K562 (cell line): Measurements from ENCODE around the gene PMM1. TPM values are rescaled to one million over a fixed set of nuclear protein-coding genes. Genes with fewer than 3 reads are reported as not detected.

ENCODE experiments used
- ADNP ChIP-seq: fragments of 200-800 bp; sonication (Bioruptor generic); IDR thresholded peaks from 2 replicates; pipeline ENCODE4 v1.6.1; 2016; ENCODE audit warnings: missing genetic modification characterization, missing compliant biosample characterization
- ATF1 ChIP-seq, 2 experiments: fragments of 450-650 bp in 1 of 2; IDR thresholded peaks; 2 replicates each; pipeline ENCODE4 v1.6.1; 2016; ENCODE audit warnings: missing compliant biosample characterization in 1 of 2, missing genetic modification characterization in 1 of 2
- CC2D1A ChIP-seq: fragments of 450-650 bp; IDR thresholded peaks from 2 replicates; pipeline ENCODE4 v1.6.1; 2017; ENCODE audit warnings: mild to moderate bottlenecking
- EP400 ChIP-seq: fragments of 450-650 bp; IDR thresholded peaks from 2 replicates; pipeline ENCODE4 v1.6.1; 2017; ENCODE audit warnings: antibody characterized with exemption, mild to moderate bottlenecking, moderate library complexity
- FOXA3 ChIP-seq, 2 experiments: fragments of 450-650 bp in 1 of 2; sonication (generic) in 1 of 2; formaldehyde crosslinking; IDR thresholded peaks in 1 of 2; conservative IDR thresholded peaks in 1 of 2; 2 replicates each; pipeline versions ENCODE4 v1.4.0 to v1.8.0; 2020 to 2022; ENCODE audit warnings: mild to moderate bottlenecking in 2 of 2, missing genetic modification reagents in 1 of 2
- KDM1A ChIP-seq, 2 experiments: fragments of 450-650 bp; IDR thresholded peaks; 2 replicates each; pipeline ENCODE4 v1.6.1; 2016; ENCODE audit warnings: mild to moderate bottlenecking in 2 of 2
- MYBL2 ChIP-seq, 2 experiments: fragments of 450-650 bp in 1 of 2; sonication (generic) in 1 of 2; formaldehyde crosslinking in 1 of 2; IDR thresholded peaks; 2 replicates each; pipeline versions ENCODE4 v1.6.1 to v1.8.1; 2017 to 2022; ENCODE audit warnings: borderline replicate concordance in 1 of 2, inconsistent platforms in 1 of 2, low read depth in 1 of 2, mild to moderate bottlenecking in 1 of 2, missing genetic modification reagents in 1 of 2, moderate library complexity in 1 of 2
- RBFOX2 ChIP-seq: fragments of 200-400 bp; formaldehyde crosslinking; IDR thresholded peaks from 2 replicates; pipeline ENCODE4 v1.6.1; 2017; ENCODE audit warnings: low read depth, mild to moderate bottlenecking, low read length, moderate library complexity
- SMARCA4 ChIP-seq: fragments of 450-650 bp; IDR thresholded peaks from 2 replicates; pipeline ENCODE4 v1.6.1; 2016
- XRCC4 ChIP-seq: IDR thresholded peaks from one replicate; pipeline ENCODE4 v1.6.1; 2011; ENCODE audit not compliant: insufficient read depth, insufficient read length; ENCODE audit errors: extremely low read depth
- ZNF431 ChIP-seq: sonication (generic); formaldehyde crosslinking; IDR thresholded peaks from 2 replicates; pipeline ENCODE4 v1.8.0; 2022; ENCODE audit warnings: mild to moderate bottlenecking, missing genetic modification reagents
- ZNF644 ChIP-seq: fragments of 200-800 bp; sonication (Bioruptor generic); IDR thresholded peaks from 2 replicates; pipeline ENCODE4 v1.6.1; 2016; ENCODE audit warnings: low read depth, missing genetic modification characterization, missing compliant biosample characterization
- ZNF778 ChIP-seq: fragments of 450-650 bp; formaldehyde crosslinking; IDR thresholded peaks from 2 replicates; pipeline ENCODE4 v1.4.0; 2020; ENCODE audit warnings: mild to moderate bottlenecking, moderate library complexity
- polyA plus RNA-seq, 8 experiments: library from polyadenylated mRNA; depleted of rRNA in 4 of 8; stranded (reverse) in 5 of 8; unstranded in 3 of 8; fragments of >200 nt; fragmentation: Nextera tagmentation in 2 of 8; fragmentation: Illumina TruSeq in 1 of 8; extraction: Ambion mirVana in 2 of 8; extraction: Trizol in 1 of 8; gene quantifications; 2 replicates each; pipeline versions ENCODE4 v1.2.1 to v1.2.3, GENCODE V29; 2011 to 2014; ENCODE audit warnings: inconsistent platforms in 1 of 8, missing spikeins in 1 of 8
- total RNA-seq, 7 experiments: library from RNA; depleted of rRNA in 6 of 7; stranded (reverse); fragments of >200 nt in 6 of 7; fragmentation: Illumina TruSeq in 2 of 7; extraction: Trizol in 2 of 7; gene quantifications; 2 replicates each; pipeline versions ENCODE4 v1.2.1 to v1.2.3, GENCODE V29; 2011 to 2021; ENCODE audit warnings: low replicate concordance in 1 of 7
- TF ChIP-seq, protein P1 (sequence below): fragments of 150-350 bp; IDR thresholded peaks from 2 replicates; pipeline ENCODE4 v1.6.1; 2014; ENCODE audit warnings: low read depth, mild to moderate bottlenecking, low read length, borderline replicate concordance
- TF ChIP-seq, protein P2 (sequence below), 3 experiments: fragments of 200-800 bp in 1 of 3; fragments of 250-450 bp in 1 of 3; fragments of 450-650 bp in 1 of 3; sonication (Bioruptor Pico) in 1 of 3; sonication (Bioruptor generic) in 1 of 3; formaldehyde crosslinking in 1 of 3; IDR thresholded peaks; 2 replicates each; pipeline versions ENCODE4 v1.6.1 to v1.8.0; 2016 to 2022; ENCODE audit warnings: mild to moderate bottlenecking in 2 of 3, missing genetic modification characterization in 2 of 3, missing compliant biosample characterization in 1 of 3, moderate library complexity in 1 of 3
- TF ChIP-seq, protein P3 (sequence below): sonication (generic); formaldehyde crosslinking; IDR thresholded peaks from 2 replicates; pipeline ENCODE4 v1.8.1; 2022; ENCODE audit warnings: missing genetic modification reagents
- TF ChIP-seq, protein P4 (sequence below): sonication (generic); formaldehyde crosslinking; IDR thresholded peaks from 2 replicates; pipeline ENCODE4 v1.8.0; 2022; ENCODE audit warnings: mild to moderate bottlenecking, missing genetic modification reagents

The PMM1 gene
- total and polyA plus RNA-seq, 9 of the 15 experiments (the other 6 are each of a cell fraction or from before 2014, with no cell fraction given): 10.2 to 31.7 (median 20.3) TPM

DNA sequence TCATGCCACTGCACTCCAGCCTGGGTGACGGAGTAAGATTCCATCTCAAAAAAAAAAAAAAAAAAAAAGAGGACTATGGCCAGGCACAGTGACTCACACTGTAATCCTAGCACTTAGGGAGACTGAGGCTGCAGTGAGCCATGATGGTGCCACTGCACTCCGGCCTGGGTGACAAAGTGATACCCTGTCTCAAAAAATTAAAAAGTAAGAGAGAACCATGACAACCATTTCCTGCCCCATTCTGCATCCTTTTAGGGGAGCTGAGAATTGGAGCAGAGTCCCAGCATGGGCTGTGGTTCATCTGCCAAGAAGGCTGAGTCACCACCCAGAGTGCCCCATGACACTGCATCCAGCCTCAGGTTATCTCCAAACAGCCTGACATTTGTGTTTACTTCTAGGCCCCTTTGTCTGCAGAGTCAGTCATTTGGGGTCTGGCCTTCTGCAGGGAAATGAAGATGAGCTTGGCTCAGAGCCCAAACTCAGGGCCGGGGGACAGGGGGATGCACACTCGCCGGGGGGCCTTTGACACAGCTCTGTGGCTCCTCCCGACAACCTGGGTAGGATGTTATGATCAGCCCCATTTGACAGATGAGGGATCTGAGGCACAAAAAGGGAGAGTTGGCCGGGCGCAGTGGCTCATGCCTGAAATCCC, 24.1 kb downstream of the PMM1 start (continued):
- TF ChIP-seq EP400: peak; percentile 57
- TF ChIP-seq FOXA3 (CRISPR knock-in tag; conservative IDR thresholded peaks at IDR 0.05 in 1 of 2, IDR thresholded peaks at IDR 0.05 in 1 of 2): peak in 1 of 2 experiments; percentile 69; a peak in 1 of 4 replicates
- TF ChIP-seq, protein P1, sequence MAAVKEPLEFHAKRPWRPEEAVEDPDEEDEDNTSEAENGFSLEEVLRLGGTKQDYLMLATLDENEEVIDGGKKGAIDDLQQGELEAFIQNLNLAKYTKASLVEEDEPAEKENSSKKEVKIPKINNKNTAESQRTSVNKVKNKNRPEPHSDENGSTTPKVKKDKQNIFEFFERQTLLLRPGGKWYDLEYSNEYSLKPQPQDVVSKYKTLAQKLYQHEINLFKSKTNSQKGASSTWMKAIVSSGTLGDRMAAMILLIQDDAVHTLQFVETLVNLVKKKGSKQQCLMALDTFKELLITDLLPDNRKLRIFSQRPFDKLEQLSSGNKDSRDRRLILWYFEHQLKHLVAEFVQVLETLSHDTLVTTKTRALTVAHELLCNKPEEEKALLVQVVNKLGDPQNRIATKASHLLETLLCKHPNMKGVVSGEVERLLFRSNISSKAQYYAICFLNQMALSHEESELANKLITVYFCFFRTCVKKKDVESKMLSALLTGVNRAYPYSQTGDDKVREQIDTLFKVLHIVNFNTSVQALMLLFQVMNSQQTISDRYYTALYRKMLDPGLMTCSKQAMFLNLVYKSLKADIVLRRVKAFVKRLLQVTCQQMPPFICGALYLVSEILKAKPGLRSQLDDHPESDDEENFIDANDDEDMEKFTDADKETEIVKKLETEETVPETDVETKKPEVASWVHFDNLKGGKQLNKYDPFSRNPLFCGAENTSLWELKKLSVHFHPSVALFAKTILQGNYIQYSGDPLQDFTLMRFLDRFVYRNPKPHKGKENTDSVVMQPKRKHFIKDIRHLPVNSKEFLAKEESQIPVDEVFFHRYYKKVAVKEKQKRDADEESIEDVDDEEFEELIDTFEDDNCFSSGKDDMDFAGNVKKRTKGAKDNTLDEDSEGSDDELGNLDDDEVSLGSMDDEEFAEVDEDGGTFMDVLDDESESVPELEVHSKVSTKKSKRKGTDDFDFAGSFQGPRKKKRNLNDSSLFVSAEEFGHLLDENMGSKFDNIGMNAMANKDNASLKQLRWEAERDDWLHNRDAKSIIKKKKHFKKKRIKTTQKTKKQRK: no peak
- TF ChIP-seq, protein P2, sequence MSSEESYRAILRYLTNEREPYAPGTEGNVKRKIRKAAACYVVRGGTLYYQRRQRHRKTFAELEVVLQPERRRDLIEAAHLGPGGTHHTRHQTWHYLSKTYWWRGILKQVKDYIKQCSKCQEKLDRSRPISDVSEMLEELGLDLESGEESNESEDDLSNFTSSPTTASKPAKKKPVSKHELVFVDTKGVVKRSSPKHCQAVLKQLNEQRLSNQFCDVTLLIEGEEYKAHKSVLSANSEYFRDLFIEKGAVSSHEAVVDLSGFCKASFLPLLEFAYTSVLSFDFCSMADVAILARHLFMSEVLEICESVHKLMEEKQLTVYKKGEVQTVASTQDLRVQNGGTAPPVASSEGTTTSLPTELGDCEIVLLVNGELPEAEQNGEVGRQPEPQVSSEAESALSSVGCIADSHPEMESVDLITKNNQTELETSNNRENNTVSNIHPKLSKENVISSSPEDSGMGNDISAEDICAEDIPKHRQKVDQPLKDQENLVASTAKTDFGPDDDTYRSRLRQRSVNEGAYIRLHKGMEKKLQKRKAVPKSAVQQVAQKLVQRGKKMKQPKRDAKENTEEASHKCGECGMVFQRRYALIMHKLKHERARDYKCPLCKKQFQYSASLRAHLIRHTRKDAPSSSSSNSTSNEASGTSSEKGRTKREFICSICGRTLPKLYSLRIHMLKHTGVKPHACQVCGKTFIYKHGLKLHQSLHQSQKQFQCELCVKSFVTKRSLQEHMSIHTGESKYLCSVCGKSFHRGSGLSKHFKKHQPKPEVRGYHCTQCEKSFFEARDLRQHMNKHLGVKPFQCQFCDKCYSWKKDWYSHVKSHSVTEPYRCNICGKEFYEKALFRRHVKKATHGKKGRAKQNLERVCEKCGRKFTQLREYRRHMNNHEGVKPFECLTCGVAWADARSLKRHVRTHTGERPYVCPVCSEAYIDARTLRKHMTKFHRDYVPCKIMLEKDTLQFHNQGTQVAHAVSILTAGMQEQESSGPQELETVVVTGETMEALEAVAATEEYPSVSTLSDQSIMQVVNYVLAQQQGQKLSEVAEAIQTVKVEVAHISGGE (CRISPR knock-in tag; IDR thresholded peaks at IDR 0.05): peak in 1 of 3 experiments; percentile 38; a peak in 1 of 6 replicates
- peak; percentile 94 for TF ChIP-seq SMARCA4
- TF ChIP-seq ZNF431 (CRISPR knock-in tag): no peak
- no peak for TF ChIP-seq CC2D1A
- TF ChIP-seq ZNF778 (CRISPR knock-in tag): no peak
- TF ChIP-seq MYBL2 (IDR thresholded peaks at IDR 0.05; ENCODE audit: low read depth): no peak
- no peak for TF ChIP-seq MYBL2 (CRISPR knock-in tag; IDR thresholded peaks at IDR 0.05; ENCODE audit: borderline replicate concordance)
- no peak for TF ChIP-seq XRCC4
- TF ChIP-seq, protein P3, sequence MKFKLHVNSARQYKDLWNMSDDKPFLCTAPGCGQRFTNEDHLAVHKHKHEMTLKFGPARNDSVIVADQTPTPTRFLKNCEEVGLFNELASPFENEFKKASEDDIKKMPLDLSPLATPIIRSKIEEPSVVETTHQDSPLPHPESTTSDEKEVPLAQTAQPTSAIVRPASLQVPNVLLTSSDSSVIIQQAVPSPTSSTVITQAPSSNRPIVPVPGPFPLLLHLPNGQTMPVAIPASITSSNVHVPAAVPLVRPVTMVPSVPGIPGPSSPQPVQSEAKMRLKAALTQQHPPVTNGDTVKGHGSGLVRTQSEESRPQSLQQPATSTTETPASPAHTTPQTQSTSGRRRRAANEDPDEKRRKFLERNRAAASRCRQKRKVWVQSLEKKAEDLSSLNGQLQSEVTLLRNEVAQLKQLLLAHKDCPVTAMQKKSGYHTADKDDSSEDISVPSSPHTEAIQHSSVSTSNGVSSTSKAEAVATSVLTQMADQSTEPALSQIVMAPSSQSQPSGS (CRISPR knock-in tag): no peak
- TF ChIP-seq RBFOX2: no peak
- TF ChIP-seq KDM1A (IDR thresholded peaks at IDR 0.05): peak; percentile 68 to 83; a peak in 3 of 4 replicates
- TF ChIP-seq ADNP (tag): peak; percentile 82; the same call in 1 of the 2 replicates
- TF ChIP-seq ATF1 (CRISPR knock-in tag; IDR thresholded peaks at IDR 0.05): no peak
- peak; percentile 39; the same call in 1 of the 2 replicates for TF ChIP-seq ATF1 (tag; IDR thresholded peaks at IDR 0.05)
- TF ChIP-seq ZNF644: no peak
- TF ChIP-seq, protein P4, sequence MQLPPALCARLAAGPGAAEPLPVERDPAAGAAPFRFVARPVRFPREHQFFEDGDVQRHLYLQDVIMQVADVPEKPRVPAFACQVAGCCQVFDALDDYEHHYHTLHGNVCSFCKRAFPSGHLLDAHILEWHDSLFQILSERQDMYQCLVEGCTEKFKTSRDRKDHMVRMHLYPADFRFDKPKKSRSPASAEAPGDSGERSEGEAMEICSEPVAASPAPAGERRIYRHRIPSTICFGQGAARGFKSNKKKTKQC: no peak
